Heart right ventricle (tissue), 16 donors: ENCODE results near the gene B4GALT6. TPM values are rescaled to one million over a fixed set of nuclear protein-coding genes. Genes with fewer than 3 reads are reported as not detected.
A peak's percentile ranks its signal among the peaks of the same experiment; 100 is the strongest.

Source experiments
- ATAC-seq, 8 donors: fragments of 200-7000 bp; cut with Tn5 transposase; one replicate each; pipeline ENCODE4 v1.9.1; 2020; ENCODE audit warnings: mild to moderate bottlenecking in 8 of 8, moderate library complexity in 8 of 8, moderate number of reproducible peaks in 1 of 8
- DNase-seq, 2 donors: peaks; one replicate each; pipeline ENCODE4 v3.0.0-alpha.2; 2020
- H3K27ac ChIP-seq, 10 donors: fragments of 200-600 bp; sonication (generic) in 2 of 10; one replicate each; pipeline versions ENCODE4 v1.5.0 to v1.8.0; 2020 to 2022; ENCODE audit warnings: mild to moderate bottlenecking in 3 of 10
- H3K27me3 ChIP-seq, 7 donors: fragments of 200-600 bp; one replicate each; pipeline ENCODE4 v1.8.0; 2021 to 2022; ENCODE audit warnings: mild to moderate bottlenecking in 2 of 7
- H3K36me3 ChIP-seq, 9 donors: fragments of 200-600 bp; sonication (generic) in 1 of 9; one replicate each; pipeline versions ENCODE4 v1.5.0 to v1.8.0; 2020 to 2022; ENCODE audit warnings: mild to moderate bottlenecking in 2 of 9
- H3K4me1 ChIP-seq, 9 donors: fragments of 200-600 bp; sonication (generic) in 1 of 9; one replicate each; pipeline versions ENCODE4 v1.5.0 to v1.8.0; 2020 to 2022; ENCODE audit warnings: mild to moderate bottlenecking in 4 of 9
- H3K4me3 ChIP-seq, 10 donors: fragments of 200-600 bp; sonication (generic) in 2 of 10; one replicate each; pipeline versions ENCODE4 v1.5.0 to v1.8.0; 2020 to 2022; ENCODE audit warnings: mild to moderate bottlenecking in 7 of 10, moderate library complexity in 2 of 10
- H3K9me3 ChIP-seq, 11 donors: fragments of 200-600 bp in 10 of 11; sonication (generic) in 2 of 11; one replicate each; pipeline versions ENCODE4 v1.5.0 to v1.8.0; 2013 to 2022; ENCODE audit warnings: mild to moderate bottlenecking in 2 of 11, control low read depth in 1 of 11, moderate library complexity in 1 of 11
- WGBS, 2 donors: extraction: QIAGEN DNeasy Blood & Tissue Kit; methylation state at CpG; one replicate each; pipeline ENCODE4 v1.1.7; 2013; ENCODE audit warnings: inconsistent platforms in 1 of 2; 5-methylcytosine and 5-hydroxymethylcytosine counted together
- intact Hi-C, 10 donors: fragments of 100-400 bp; cut with DNase I; formaldehyde crosslinking; loops; one replicate each; pipeline versions ENCODE4 v1.11.1 to v1.14.2; 2022
- polyA plus RNA-seq, 2 donors: library from polyadenylated mRNA; stranded (reverse); fragments of 200-250 nt; gene quantifications; one replicate each; pipeline ENCODE4 v1.2.3, GENCODE V29; 2013
- total RNA-seq, 10 donors: library from RNA; stranded (reverse); fragmentation: NEBNext Ultra II Directional in 3 of 10; extraction: Animal tissue kit (Norgen Biotek cat#: 25700) in 3 of 10; gene quantifications; one replicate each; pipeline versions ENCODE4 v1.2.1 to v1.2.4, GENCODE V29; 2021 to 2023
- TF ChIP-seq, protein P1 (sequence below), 9 donors: fragments of 200-600 bp; sonication (generic) in 2 of 9; IDR thresholded peaks; one replicate each; pipeline versions ENCODE4 v1.5.0 to v1.8.0; 2021 to 2022; ENCODE audit warnings: antibody characterized with exemption in 9 of 9, mild to moderate bottlenecking in 5 of 9, moderate library complexity in 1 of 9
- donor health status: Arrhythmogenic right ventricular cardiomyopathy.
- donor health status: ischemic (EF 13 %, LVEDD 7.1; RV severe dilation, severe dysfunction).
- donor health status: healthy with polysubstance abuse.
- donor health status: DM: no; HTN: yes; CAD: no.
- donor health status: DM: no; HTN: no; CAD: no.
- donor health status: ischemic (EF 25% LVEDD 6.9; RV normal size, moderate dysfunction).
- donor health status: ischemic (EF 25% LVEDD 5.7; RV mildly dilated, moderate dysfunction).
- donor health status: healthy.
- donor health status: DM: yes; HTN: yes; CAD: no.
- donor health status: Ischemic cardiomyopathy.
- donor health status: ischemic (EF 35%, LVEDD 5.7; RV mildly dilated, moderate dysfunction).
- donor health status: nonischemic (EF 11% LVEDD 7.7; RV severe dilation, severe dysfunction).
- donor health status: DM: yes; HTN: yes; CAD: no.
- donor health status: PGD.
- donor health status: ischemic (EF 29% LVEDD 5.4; RV normal size, mild dysfunction).
- donor health status: nonischemic (EF 23%, LVEDD 6.1; RV moderate dilation, normal function).

The B4GALT6 gene
- total and polyA plus RNA-seq, 12 donors: 0.61 to 19.6 (median 7.8) TPM

DNA sequence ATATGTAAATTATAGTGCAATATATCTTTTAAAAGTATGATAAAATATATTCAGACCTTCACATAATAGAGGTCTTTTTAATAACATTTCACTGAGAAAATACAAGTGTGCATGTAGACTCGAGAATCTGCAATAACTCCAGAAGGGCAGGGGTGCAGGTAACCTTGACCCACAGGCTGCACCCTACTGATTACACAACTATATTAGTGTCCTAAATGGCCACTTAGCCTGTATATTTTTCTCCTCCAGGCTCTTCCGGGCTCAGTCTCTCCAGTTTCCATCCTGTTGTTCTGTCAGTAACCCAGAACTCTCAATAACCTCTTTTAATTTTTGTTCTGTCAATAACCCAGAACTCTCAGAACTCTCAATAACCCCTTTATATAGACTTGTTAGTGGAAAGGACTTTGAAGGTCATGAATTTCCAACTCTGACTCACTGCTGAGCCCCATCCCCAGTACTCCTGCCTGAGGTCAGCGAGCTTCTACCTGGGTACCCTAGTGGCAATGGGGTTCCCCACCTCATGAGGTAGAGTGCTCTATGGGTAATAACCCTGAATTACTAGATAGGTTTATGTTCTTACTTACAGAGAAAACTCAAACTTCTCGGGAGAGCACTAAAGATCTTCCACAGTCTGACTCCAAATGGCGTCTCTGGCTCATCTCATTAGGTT, 101.1 kb downstream of the B4GALT6 start:
- Histone ChIP-seq H3K4me1 (no peaks in the 10 kb centered on the region), H3K9me3 (no peaks in the 10 kb centered on the region), H3K27me3 (peaks cover 0 to 5% (median 0%) of the 10 kb centered on the region in 7 donors), H3K36me3 (no peaks in the 10 kb centered on the region), H3K27ac (no peak overlapping the region), H3K4me3 (no peak overlapping the region)
- 92 to 93% methylated on average over 5 of the region's 5 CpGs for WGBS, 2 donors
- no peak for DNase-seq
- intact Hi-C loops: no loop called here
- TF ChIP-seq, protein P1, sequence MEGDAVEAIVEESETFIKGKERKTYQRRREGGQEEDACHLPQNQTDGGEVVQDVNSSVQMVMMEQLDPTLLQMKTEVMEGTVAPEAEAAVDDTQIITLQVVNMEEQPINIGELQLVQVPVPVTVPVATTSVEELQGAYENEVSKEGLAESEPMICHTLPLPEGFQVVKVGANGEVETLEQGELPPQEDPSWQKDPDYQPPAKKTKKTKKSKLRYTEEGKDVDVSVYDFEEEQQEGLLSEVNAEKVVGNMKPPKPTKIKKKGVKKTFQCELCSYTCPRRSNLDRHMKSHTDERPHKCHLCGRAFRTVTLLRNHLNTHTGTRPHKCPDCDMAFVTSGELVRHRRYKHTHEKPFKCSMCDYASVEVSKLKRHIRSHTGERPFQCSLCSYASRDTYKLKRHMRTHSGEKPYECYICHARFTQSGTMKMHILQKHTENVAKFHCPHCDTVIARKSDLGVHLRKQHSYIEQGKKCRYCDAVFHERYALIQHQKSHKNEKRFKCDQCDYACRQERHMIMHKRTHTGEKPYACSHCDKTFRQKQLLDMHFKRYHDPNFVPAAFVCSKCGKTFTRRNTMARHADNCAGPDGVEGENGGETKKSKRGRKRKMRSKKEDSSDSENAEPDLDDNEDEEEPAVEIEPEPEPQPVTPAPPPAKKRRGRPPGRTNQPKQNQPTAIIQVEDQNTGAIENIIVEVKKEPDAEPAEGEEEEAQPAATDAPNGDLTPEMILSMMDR (IDR thresholded peaks at IDR 0.05): no peak
- no peak for ATAC-seq

DNA sequence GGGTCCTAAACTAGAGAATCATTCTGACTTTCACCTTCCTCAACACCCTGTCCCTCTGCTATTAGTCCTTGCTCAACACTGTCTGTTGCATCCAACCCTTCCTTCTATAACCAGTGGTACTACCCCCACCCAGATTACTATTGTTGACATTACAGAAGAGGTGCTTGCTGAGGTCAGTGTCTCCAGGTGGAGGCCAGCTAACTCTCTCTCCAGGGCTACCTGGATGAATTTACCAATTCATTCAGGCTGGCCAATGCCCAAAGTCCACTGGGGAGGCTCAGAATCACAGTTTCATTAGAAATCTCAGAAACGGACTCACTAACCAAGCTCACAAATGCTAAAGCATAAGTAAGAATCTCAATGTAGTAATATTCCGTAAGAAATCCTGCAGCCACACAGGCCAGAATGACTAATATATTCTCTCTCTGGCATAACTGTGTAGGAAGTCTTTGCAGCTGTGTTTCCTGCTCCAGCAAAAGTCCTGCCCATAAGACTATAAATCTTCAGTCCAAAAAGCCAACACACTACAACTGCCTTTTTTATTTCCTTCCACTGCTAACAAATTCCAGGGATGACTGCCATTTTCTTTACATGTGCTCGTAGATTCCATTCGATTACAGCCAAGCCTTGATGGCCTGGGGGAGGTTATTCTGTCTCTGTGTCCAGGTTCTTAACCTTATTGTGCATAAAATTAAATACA, 102.7 kb downstream of the B4GALT6 start:
- H3K27ac ChIP-seq: no peak overlapping the region
- DNase-seq (no peak), ATAC-seq (peak in 1 of 8 donors; percentile 2)
- no peak overlapping the region for H3K4me3 ChIP-seq
- TF ChIP-seq, protein P1 (IDR thresholded peaks at IDR 0.05): no peak
- intact Hi-C loops: no loop called here
- H3K36me3 ChIP-seq: no peaks in the 10 kb centered on the region
- H3K4me1 ChIP-seq: no peaks in the 10 kb centered on the region
- no peaks in the 10 kb centered on the region for H3K9me3 ChIP-seq
- H3K27me3 ChIP-seq: peaks cover 0 to 5% (median 0%) of the 10 kb centered on the region in 7 donors
- 43 to 45% methylated on average over 4 of the region's 4 CpGs for WGBS, 2 donors

DNA sequence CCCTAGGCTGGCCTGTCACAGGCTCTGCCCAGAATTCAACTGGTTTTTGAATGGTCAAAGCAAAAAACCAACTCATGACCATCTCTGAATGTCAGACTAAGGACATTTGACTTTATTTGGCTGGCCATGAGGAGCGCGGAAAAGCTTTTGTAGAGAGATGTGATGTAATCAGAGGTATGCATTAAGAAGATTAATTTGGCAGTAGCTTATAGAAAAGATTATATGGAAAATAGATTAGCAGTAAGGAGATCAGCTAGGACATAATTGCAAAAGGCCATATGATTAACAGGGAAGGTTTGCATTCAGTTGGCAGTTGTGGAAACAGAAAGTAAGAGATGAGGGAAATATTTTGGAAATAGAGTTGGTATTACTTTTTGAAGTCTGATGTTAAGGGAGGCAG, 105.0 kb downstream of the B4GALT6 start:
- Histone ChIP-seq H3K9me3 (no peaks in the 10 kb centered on the region), H3K36me3 (no peaks in the 10 kb centered on the region), H3K4me3 (no peak overlapping the region), H3K27me3 (no peaks in the 10 kb centered on the region), H3K4me1 (no peaks in the 10 kb centered on the region), H3K27ac (no peak overlapping the region)
- intact Hi-C loops: no loop called here
- TF ChIP-seq, protein P1 (IDR thresholded peaks at IDR 0.05): no peak
- WGBS, 2 donors: 97 to 99% methylated on average over 2 of the region's 2 CpGs
- no peak for DNase-seq
- no peak for ATAC-seq

GRCh38 chr18:31578126-31578525, 106.3 kb downstream of the B4GALT6 start:
- DNase-seq (no peak), ATAC-seq (no peak)
- TF ChIP-seq, protein P1 (IDR thresholded peaks at IDR 0.05): no peak
- intact Hi-C loops: no loop called here
- Histone ChIP-seq H3K27ac (no peak overlapping the region), H3K9me3 (no peaks in the 10 kb centered on the region), H3K36me3 (no peaks in the 10 kb centered on the region), H3K4me1 (no peaks in the 10 kb centered on the region), H3K4me3 (no peak overlapping the region), H3K27me3 (no peaks in the 10 kb centered on the region)
- 94 to 97% methylated on average over 4 of the region's 4 CpGs for WGBS, 2 donors
